ENCODE data around the gene ADPRM. TPM values are rescaled to one million over a fixed set of nuclear protein-coding genes. Genes with fewer than 3 reads are reported as not detected.

The ADPRM gene
- total RNA-seq, 1 experiment from 2014 or later = 7.9 TPM

DNA sequence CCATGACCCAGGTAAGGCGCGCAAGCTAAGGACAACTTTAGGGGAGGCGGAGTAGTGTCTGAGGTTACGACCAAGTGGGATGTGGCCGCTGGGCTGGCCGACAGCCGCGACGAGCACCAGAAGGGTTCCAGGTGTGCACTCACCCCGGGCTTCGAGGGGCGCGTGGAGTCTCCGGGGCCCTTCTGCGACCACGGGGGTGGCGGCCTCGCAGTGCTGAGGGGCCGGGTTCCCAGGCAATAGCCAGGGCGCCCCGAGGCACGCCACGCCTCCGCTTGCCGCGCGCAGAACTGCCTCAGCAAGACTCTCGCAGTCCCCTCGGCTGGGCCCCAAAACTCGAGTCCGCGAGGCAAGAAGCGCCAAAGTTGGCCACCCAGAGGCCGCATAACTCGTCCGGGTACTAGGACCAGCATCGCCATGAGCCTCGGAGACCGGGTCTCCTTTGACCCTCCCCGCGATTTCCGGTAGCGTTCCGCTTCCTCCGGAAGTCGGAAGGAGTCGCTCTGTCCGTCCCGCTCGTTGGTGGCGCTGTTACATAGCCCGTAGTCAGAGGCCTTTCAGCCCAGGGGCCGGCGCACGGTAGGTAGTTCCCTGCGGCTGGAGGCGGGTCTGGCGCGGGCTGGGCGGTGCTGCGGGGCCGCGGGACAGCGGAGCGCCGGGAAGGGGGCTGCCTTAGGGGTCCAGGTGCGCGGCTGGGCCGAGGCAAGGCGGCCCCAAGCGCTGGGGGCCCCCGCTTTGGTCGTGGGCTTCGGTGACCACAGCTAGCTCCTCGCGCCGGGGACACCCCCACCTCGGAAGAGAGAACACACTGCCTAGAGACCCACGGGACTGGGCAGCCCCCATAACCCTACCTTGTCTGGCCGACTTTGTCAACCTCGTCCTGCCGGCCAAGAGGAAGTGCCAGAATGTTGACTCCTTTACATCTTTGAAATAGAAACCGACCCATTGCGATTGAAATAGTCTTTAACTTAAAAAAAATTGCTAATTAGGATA lies at the start of gene ADPRM, which contains the start of gene SCO1 (continued):
- TF ChIP-seq, protein P1, sequence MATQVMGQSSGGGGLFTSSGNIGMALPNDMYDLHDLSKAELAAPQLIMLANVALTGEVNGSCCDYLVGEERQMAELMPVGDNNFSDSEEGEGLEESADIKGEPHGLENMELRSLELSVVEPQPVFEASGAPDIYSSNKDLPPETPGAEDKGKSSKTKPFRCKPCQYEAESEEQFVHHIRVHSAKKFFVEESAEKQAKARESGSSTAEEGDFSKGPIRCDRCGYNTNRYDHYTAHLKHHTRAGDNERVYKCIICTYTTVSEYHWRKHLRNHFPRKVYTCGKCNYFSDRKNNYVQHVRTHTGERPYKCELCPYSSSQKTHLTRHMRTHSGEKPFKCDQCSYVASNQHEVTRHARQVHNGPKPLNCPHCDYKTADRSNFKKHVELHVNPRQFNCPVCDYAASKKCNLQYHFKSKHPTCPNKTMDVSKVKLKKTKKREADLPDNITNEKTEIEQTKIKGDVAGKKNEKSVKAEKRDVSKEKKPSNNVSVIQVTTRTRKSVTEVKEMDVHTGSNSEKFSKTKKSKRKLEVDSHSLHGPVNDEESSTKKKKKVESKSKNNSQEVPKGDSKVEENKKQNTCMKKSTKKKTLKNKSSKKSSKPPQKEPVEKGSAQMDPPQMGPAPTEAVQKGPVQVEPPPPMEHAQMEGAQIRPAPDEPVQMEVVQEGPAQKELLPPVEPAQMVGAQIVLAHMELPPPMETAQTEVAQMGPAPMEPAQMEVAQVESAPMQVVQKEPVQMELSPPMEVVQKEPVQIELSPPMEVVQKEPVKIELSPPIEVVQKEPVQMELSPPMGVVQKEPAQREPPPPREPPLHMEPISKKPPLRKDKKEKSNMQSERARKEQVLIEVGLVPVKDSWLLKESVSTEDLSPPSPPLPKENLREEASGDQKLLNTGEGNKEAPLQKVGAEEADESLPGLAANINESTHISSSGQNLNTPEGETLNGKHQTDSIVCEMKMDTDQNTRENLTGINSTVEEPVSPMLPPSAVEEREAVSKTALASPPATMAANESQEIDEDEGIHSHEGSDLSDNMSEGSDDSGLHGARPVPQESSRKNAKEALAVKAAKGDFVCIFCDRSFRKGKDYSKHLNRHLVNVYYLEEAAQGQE (IDR thresholded peaks at IDR 0.05; ENCODE audit: low read depth) = no peak
- TF ChIP-seq TCF7L2 (IDR thresholded peaks at IDR 0.05; ENCODE audit: borderline replicate concordance, extremely low read depth, insufficient read depth, insufficient read length) = peak; percentile 66
- TF ChIP-seq YY1 (IDR thresholded peaks at IDR 0.05; ENCODE audit: extremely low read depth, insufficient replicate concordance, low read depth, low read length) = peak; percentile 51
- no peak for TF ChIP-seq SRF (IDR thresholded peaks at IDR 0.05; ENCODE audit: low read depth)
- no peak for TF ChIP-seq CBX3 (IDR thresholded peaks at IDR 0.05; ENCODE audit: low read depth)

DNA sequence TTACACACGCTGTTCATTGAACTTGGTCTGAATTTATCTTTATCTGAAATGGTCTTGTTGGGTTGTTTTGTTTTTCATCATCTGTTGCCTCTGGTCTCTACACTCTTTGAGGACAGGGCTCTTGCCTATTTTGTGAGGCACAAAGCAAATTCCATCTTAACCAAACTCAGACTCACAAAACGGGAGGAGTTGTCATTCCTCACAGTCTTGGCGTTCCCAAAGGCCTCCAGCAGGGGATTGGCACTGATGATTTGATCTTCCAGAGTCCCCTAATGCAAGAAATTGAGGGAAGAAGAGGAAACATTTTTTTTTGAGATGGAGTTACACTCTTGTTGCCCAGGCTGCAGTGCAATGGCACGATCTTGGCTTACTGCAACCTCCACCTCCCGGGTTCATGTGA lies 49.0 kb upstream of the ADPRM start:
- no peaks in the 10 kb centered on the region for H3K79me2 ChIP-seq (ENCODE audit: insufficient read depth, low read length)
- no peak overlapping the region for H3K27ac ChIP-seq (ENCODE audit: low read depth, low read length)
- intact Hi-C loops (cut with micrococcal nuclease) = no loop called here
- ChIA-PET POLR2A (no interaction called here), RAD21 (ENCODE audit: low non-redundant PET in 1 of 2, low total read pairs in 2 of 2, uncharacterized antibody in 2 of 2, unreplicated experiment in 2 of 2) (no interaction called here), CTCF (no interaction called here)
- no peak overlapping the region for H3K9ac ChIP-seq (ENCODE audit: low read length)
- H3K4me1 ChIP-seq (ENCODE audit: control insufficient read depth in 1 of 2, insufficient read depth in 2 of 2, low read length in 2 of 2) = no peaks in the 10 kb centered on the region
- BruUV-seq (replicated peaks) = no TSS peak
- DNase-seq (ENCODE audit: low read depth, low spot score) (no peak), ATAC-seq (no peak)
- no peak overlapping the region for H3K4me3 ChIP-seq (replicated peaks in 1 of 2; ENCODE audit: low read depth in 1 of 2, low read length in 2 of 2)
- H3K36me3 ChIP-seq (ENCODE audit: control insufficient read depth in 1 of 2, insufficient read depth in 2 of 2, low read length in 2 of 2) = no peaks in the 10 kb centered on the region
- no peaks in the 10 kb centered on the region for H4K20me1 ChIP-seq (ENCODE audit: insufficient read depth)
- H3K4me2 ChIP-seq (ENCODE audit: low read length) = no peak overlapping the region
- no peak overlapping the region for H2AFZ ChIP-seq (ENCODE audit: low read depth, low read length, poor library complexity, severe bottlenecking)
- no peaks in the 10 kb centered on the region for H3K27me3 ChIP-seq (ENCODE audit: insufficient read depth, low read length)
- TF ChIP-seq SP1 (IDR thresholded peaks at IDR 0.05; ENCODE audit: low read depth) = no peak
- no peak for TF ChIP-seq SIN3A (IDR thresholded peaks at IDR 0.05; ENCODE audit: low read depth)
- no peak for TF ChIP-seq ZNF274 (IDR thresholded peaks at IDR 0.05; ENCODE audit: low read depth, low read length)
- no peaks in the 10 kb centered on the region for H3K9me2 ChIP-seq (ENCODE audit: insufficient read depth)
- H3K9me3 ChIP-seq (ENCODE audit: control insufficient read depth in 1 of 2, insufficient read depth in 1 of 2, low read depth in 1 of 2, low read length in 2 of 2) = no peaks in the 10 kb centered on the region
